Measurements from ENCODE around the gene TMEM26.
"Not testable (repeated sequence)": the region's sequence is repeated elsewhere in the genome, so short reads cannot be mapped to it uniquely, and the experiment has no call there.

TMEM26 gene

GRCh38 chr10:61397175-61397986, 55.8 kb downstream of the TMEM26 start:
- Mint-ChIP-seq H3K27me3 (peaks cover 3% of the 10 kb centered on the region), H3K4me1 (ENCODE audit: low read depth) (peaks cover 10% of the 10 kb centered on the region), H3K9me3 (ENCODE audit: low read depth) (peaks cover 5% of the 10 kb centered on the region), H3K36me3 (peaks cover 3% of the 10 kb centered on the region), H3K27ac (no peak overlapping the region), H3K4me3 (peak overlapping the region; percentile 82)

GRCh38 chr10:61391281-61391680, 61.9 kb downstream of the TMEM26 start:
- peaks cover 5% of the 10 kb centered on the region for H3K27me3 Mint-ChIP-seq
- no peaks in the 10 kb centered on the region for H3K36me3 Mint-ChIP-seq
- no peaks in the 10 kb centered on the region for H3K9me3 Mint-ChIP-seq (ENCODE audit: low read depth)
- no peaks in the 10 kb centered on the region for H3K4me1 Mint-ChIP-seq (ENCODE audit: low read depth)
- no peak overlapping the region for H3K27ac Mint-ChIP-seq
- H3K4me3 Mint-ChIP-seq: no peak overlapping the region

- Mint-ChIP-seq H3K9me3 (ENCODE audit: low read depth) (no peaks in the 10 kb centered on the region), H3K4me3 (no peak overlapping the region), H3K36me3 (no peaks in the 10 kb centered on the region), H3K27ac (no peak overlapping the region), H3K4me1 (ENCODE audit: low read depth) (no peaks in the 10 kb centered on the region), H3K27me3 (peaks cover 5% of the 10 kb centered on the region)
Measured at GRCh38 chr10:61390851-61391250, 62.3 kb downstream of the TMEM26 start.

GRCh38 chr10:61389887-61390286, 63.3 kb downstream of the TMEM26 start:
- Mint-ChIP-seq H3K4me1 (ENCODE audit: low read depth) (no peaks in the 10 kb centered on the region), H3K36me3 (no peaks in the 10 kb centered on the region), H3K27ac (no peak overlapping the region), H3K4me3 (no peak overlapping the region), H3K27me3 (peaks cover 3% of the 10 kb centered on the region), H3K9me3 (ENCODE audit: low read depth) (no peaks in the 10 kb centered on the region)

- not testable (repeated sequence) for H3K36me3 Mint-ChIP-seq
Measured at GRCh38 chr10:61388986-61389385, 64.2 kb downstream of the TMEM26 start.

GRCh38 chr10:61385231-61386001, 67.8 kb downstream of the TMEM26 start:
- Mint-ChIP-seq H3K9me3 (ENCODE audit: low read depth) (no peaks in the 10 kb centered on the region), H3K27ac (no peak overlapping the region), H3K4me3 (no peak overlapping the region), H3K27me3 (peaks cover 2% of the 10 kb centered on the region), H3K4me1 (ENCODE audit: low read depth) (no peaks in the 10 kb centered on the region), H3K36me3 (no peaks in the 10 kb centered on the region)

More at GRCh38 chr10:61388986-61389385, 64.2 kb downstream of the TMEM26 start:
- not testable (repeated sequence) for H3K27me3 Mint-ChIP-seq; H3K4me3 Mint-ChIP-seq; H3K9me3 Mint-ChIP-seq (ENCODE audit: low read depth); H3K4me1 Mint-ChIP-seq (ENCODE audit: low read depth); H3K27ac Mint-ChIP-seq

GRCh38 chr10:61381153-61381552, 72.0 kb downstream of the TMEM26 start:
- not testable (repeated sequence) for H3K9me3 Mint-ChIP-seq (ENCODE audit: low read depth); H3K36me3 Mint-ChIP-seq; H3K27ac Mint-ChIP-seq; H3K27me3 Mint-ChIP-seq; H3K4me3 Mint-ChIP-seq; H3K4me1 Mint-ChIP-seq (ENCODE audit: low read depth)

GRCh38 chr10:61378865-61379264, 74.3 kb downstream of the TMEM26 start:
- no peak overlapping the region for H3K27ac Mint-ChIP-seq
- H3K4me1 Mint-ChIP-seq (ENCODE audit: low read depth): no peaks in the 10 kb centered on the region
- no peaks in the 10 kb centered on the region for H3K36me3 Mint-ChIP-seq
- no peaks in the 10 kb centered on the region for H3K9me3 Mint-ChIP-seq (ENCODE audit: low read depth)
- no peak overlapping the region for H3K4me3 Mint-ChIP-seq
- H3K27me3 Mint-ChIP-seq: no peaks in the 10 kb centered on the region

GRCh38 chr10:61376908-61377368, 76.2 kb downstream of the TMEM26 start:
- Mint-ChIP-seq H3K4me3 (no peak overlapping the region), H3K4me1 (ENCODE audit: low read depth) (no peaks in the 10 kb centered on the region), H3K27ac (no peak overlapping the region), H3K9me3 (ENCODE audit: low read depth) (peaks cover 4% of the 10 kb centered on the region), H3K36me3 (no peaks in the 10 kb centered on the region), H3K27me3 (no peaks in the 10 kb centered on the region)

- H3K36me3 Mint-ChIP-seq: no peaks in the 10 kb centered on the region
- H3K27me3 Mint-ChIP-seq: no peaks in the 10 kb centered on the region
- no peaks in the 10 kb centered on the region for H3K4me1 Mint-ChIP-seq (ENCODE audit: low read depth)
- no peak overlapping the region for H3K4me3 Mint-ChIP-seq
- peaks cover 4% of the 10 kb centered on the region for H3K9me3 Mint-ChIP-seq (ENCODE audit: low read depth)
- no peak overlapping the region for H3K27ac Mint-ChIP-seq
Measured at GRCh38 chr10:61376377-61376776, 76.8 kb downstream of the TMEM26 start.

- Mint-ChIP-seq H3K36me3 (no peaks in the 10 kb centered on the region), H3K9me3 (ENCODE audit: low read depth) (no peaks in the 10 kb centered on the region), H3K4me1 (ENCODE audit: low read depth) (no peaks in the 10 kb centered on the region), H3K27me3 (no peaks in the 10 kb centered on the region), H3K4me3 (no peak overlapping the region), H3K27ac (no peak overlapping the region)
Measured at GRCh38 chr10:61366365-61366764, 86.8 kb downstream of the TMEM26 start.

GRCh38 chr10:61364619-61365018, 88.6 kb downstream of the TMEM26 start:
- H3K4me1 Mint-ChIP-seq (ENCODE audit: low read depth): no peaks in the 10 kb centered on the region
- no peaks in the 10 kb centered on the region for H3K9me3 Mint-ChIP-seq (ENCODE audit: low read depth)
- H3K36me3 Mint-ChIP-seq: no peaks in the 10 kb centered on the region
- no peak overlapping the region for H3K27ac Mint-ChIP-seq
- H3K27me3 Mint-ChIP-seq: no peaks in the 10 kb centered on the region
- H3K4me3 Mint-ChIP-seq: no peak overlapping the region

- Mint-ChIP-seq H3K4me1 (ENCODE audit: low read depth) (no peaks in the 10 kb centered on the region), H3K27me3 (no peaks in the 10 kb centered on the region), H3K27ac (no peak overlapping the region), H3K9me3 (ENCODE audit: low read depth) (no peaks in the 10 kb centered on the region), H3K36me3 (no peaks in the 10 kb centered on the region), H3K4me3 (no peak overlapping the region)
Measured at GRCh38 chr10:61363006-61363405, 90.2 kb downstream of the TMEM26 start.

GRCh38 chr10:61359452-61359851, 93.7 kb downstream of the TMEM26 start:
- Mint-ChIP-seq H3K4me3 (no peak overlapping the region), H3K9me3 (ENCODE audit: low read depth) (no peaks in the 10 kb centered on the region), H3K27me3 (no peaks in the 10 kb centered on the region), H3K4me1 (ENCODE audit: low read depth) (no peaks in the 10 kb centered on the region), H3K27ac (no peak overlapping the region), H3K36me3 (no peaks in the 10 kb centered on the region)

GRCh38 chr10:61357687-61358086, 95.5 kb downstream of the TMEM26 start:
- Mint-ChIP-seq H3K4me3 (no peak overlapping the region), H3K9me3 (ENCODE audit: low read depth) (no peaks in the 10 kb centered on the region), H3K4me1 (ENCODE audit: low read depth) (no peaks in the 10 kb centered on the region), H3K36me3 (no peaks in the 10 kb centered on the region), H3K27me3 (peaks cover 4% of the 10 kb centered on the region), H3K27ac (no peak overlapping the region)

Measured in activated naive CD8-positive, alpha-beta T cell (primary cell).